Psoas muscle (tissue), 8 donors: Measurements from ENCODE around the gene GGA1. TPM values are rescaled to one million over a fixed set of nuclear protein-coding genes. Genes with fewer than 3 reads are reported as not detected.
A peak's percentile ranks its signal among the peaks of the same experiment; 100 is the strongest.

Experiments used
- ATAC-seq, 4 donors: fragments of 200-7000 bp; cut with Tn5 transposase; one replicate each; pipeline ENCODE4 v1.9.1; 2020; ENCODE audit warnings: moderate library complexity in 3 of 4, mild to moderate bottlenecking in 2 of 4
- DNase-seq, 2 donors: peaks; one replicate each; pipeline ENCODE4 v3.0.0-alpha.2; 2020
- H3K27ac ChIP-seq: fragments of 200-600 bp; one replicate; pipeline ENCODE4 v1.8.0; 2022
- H3K27me3 ChIP-seq, 3 donors: fragments of 200-600 bp in 1 of 3; one replicate each; pipeline versions ENCODE4 v1.6.1 to v1.8.0; 2013 to 2022; ENCODE audit warnings: low read length in 2 of 3, mild to moderate bottlenecking in 2 of 3, moderate library complexity in 1 of 3; ENCODE audit not compliant: insufficient read depth in 3 of 3
- H3K36me3 ChIP-seq, 2 donors: fragments of 200-600 bp in 1 of 2; one replicate each; pipeline versions ENCODE4 v1.6.1 to v1.8.0; 2013 to 2022; ENCODE audit warnings: low read depth in 1 of 2, mild to moderate bottlenecking in 1 of 2, moderate library complexity in 1 of 2; ENCODE audit not compliant: insufficient read depth in 1 of 2
- H3K4me1 ChIP-seq: fragments of 200-600 bp; one replicate; pipeline ENCODE4 v1.8.0; 2022
- H3K4me3 ChIP-seq: fragments of 200-600 bp; one replicate; pipeline ENCODE4 v1.8.0; 2022; ENCODE audit warnings: mild to moderate bottlenecking
- H3K9me3 ChIP-seq: fragments of 200-600 bp; one replicate; pipeline ENCODE4 v1.8.0; 2022
- CTCF ChIP-seq: fragments of 200-600 bp; IDR thresholded peaks from one replicate; pipeline ENCODE4 v1.8.0; 2022; ENCODE audit warnings: antibody characterized with exemption
- WGBS, 3 donors: extraction: QIAGEN DNeasy Blood & Tissue Kit; methylation state at CpG; one replicate each; pipeline versions ENCODE4 v1.1.6 to v1.1.7; 2013; 5-methylcytosine and 5-hydroxymethylcytosine counted together
- intact Hi-C, 2 donors: fragments of 100-400 bp; cut with DNase I; formaldehyde crosslinking; loops; one replicate each; pipeline versions ENCODE4 v1.11.0 to v1.14.2; 2022
- polyA plus RNA-seq, 3 donors: library from polyadenylated mRNA; stranded (reverse); fragments of 200-250 nt; gene quantifications; one replicate each; pipeline ENCODE4 v1.2.3, GENCODE V29; 2013
- total RNA-seq, 4 donors: library from RNA; stranded (reverse); fragmentation: NEBNext Ultra II Directional in 2 of 4; extraction: Animal tissue kit (Norgen Biotek cat#: 25700) in 2 of 4; gene quantifications; one replicate each; pipeline versions ENCODE4 v1.2.1 to v1.2.4, GENCODE V29; 2021 to 2023
- donor health status: healthy with polysubstance abuse.
- donor health status: DM: no; HTN: no; CAD: no; lungs with moderate emphysema.
- donor health status: Bipolar disorder and iron deficiency.
- donor health status: healthy.
- donor health status: DM: yes; HTN: yes; CAD: no.
- donor health status: DM: no; HTN: no; CAD: no.
- donor health status: DM: no; HTN: no; CAD: no.
- donor health status: DM: yes; HTN: yes; CAD: no.

Gene GGA1
- total and polyA plus RNA-seq, 7 donors, result 30.2 to 39.4 (median 33.9) TPM

- WGBS, 3 donors, result 41 to 58% (median 43%) methylated on average over 14 of the region's 14 CpGs
- peak; percentile 81 to 83 for DNase-seq
- H3K4me1 ChIP-seq, result peaks cover 37% of the 10 kb centered on the region
Measured at GRCh38 chr22:37563153-37564081, 45.2 kb upstream of the GGA1 start.

GRCh38 chr22:37564111-37564711 lies 44.4 kb upstream of the GGA1 start:
- WGBS, 3 donors, result 65 to 71% (median 69%) methylated on average over 7 of the region's 7 CpGs
- intact Hi-C loops, result loop anchor here in 1 of 2 donors (10.0 kb wide), 1 partner anchor 249 kb away; no protein-coding TSS in a partner anchor

More at GRCh38 chr22:37563153-37564081, 45.2 kb upstream of the GGA1 start:
- Histone ChIP-seq H3K36me3 (peaks cover 0 to 13% of the 10 kb centered on the region in 2 donors), H3K27ac (peak overlapping the region; percentile 85), H3K27me3 (peaks cover 0 to 44% (median 9%) of the 10 kb centered on the region in 3 donors), H3K9me3 (no peaks in the 10 kb centered on the region), H3K4me3 (peak overlapping the region; percentile 72)
- intact Hi-C loops, result loop anchor here in 1 of 2 donors (10.0 kb wide), 1 partner anchor 249 kb away; no protein-coding TSS in a partner anchor
- peak in 3 of 4 donors; percentile 25 to 32 (median 30) for ATAC-seq
- no peak for TF ChIP-seq CTCF

DNA sequence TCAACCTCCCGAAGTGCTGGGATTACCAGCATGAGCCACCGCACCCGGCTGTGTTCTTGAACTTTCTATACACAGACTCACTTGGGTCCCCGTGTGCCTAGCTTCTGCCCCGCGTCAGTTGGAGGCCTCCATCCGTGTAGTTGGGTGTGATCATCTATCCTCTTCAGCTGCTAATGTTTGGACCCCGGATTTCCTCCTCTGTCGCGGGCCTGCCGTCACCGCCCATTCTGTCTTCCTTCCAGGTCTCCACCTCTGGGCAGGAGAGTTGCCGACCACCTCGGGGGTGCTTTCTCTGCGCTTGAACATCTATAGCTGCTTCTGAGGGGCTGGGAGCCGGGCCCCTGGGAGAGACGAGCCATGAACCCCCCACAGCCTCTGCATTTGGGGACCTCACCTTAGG lies 42.8 kb upstream of the GGA1 start:
- H3K36me3 ChIP-seq, result peaks cover 0 to 13% of the 10 kb centered on the region in 2 donors
- H3K9me3 ChIP-seq, result no peaks in the 10 kb centered on the region
- H3K4me3 ChIP-seq, result no peak overlapping the region
- no peak for TF ChIP-seq CTCF
- H3K4me1 ChIP-seq, result peaks cover 32% of the 10 kb centered on the region
- no peak for ATAC-seq
- peaks cover 0 to 33% (median 7%) of the 10 kb centered on the region in 3 donors for H3K27me3 ChIP-seq
- peak in 1 of 2 donors; percentile 33 for DNase-seq
- H3K27ac ChIP-seq, result no peak overlapping the region
- 54 to 66% (median 56%) methylated on average over 17 of the region's 17 CpGs for WGBS, 3 donors
- intact Hi-C loops, result loop anchor here in 1 of 2 donors (10.0 kb wide), 1 partner anchor 251 kb away; no protein-coding TSS in a partner anchor

More at GRCh38 chr22:37564111-37564711, 44.4 kb upstream of the GGA1 start:
- DNase-seq (no peak), ATAC-seq (no peak)
- Histone ChIP-seq H3K27ac (peak overlapping the region; percentile 85), H3K4me1 (peaks cover 37% of the 10 kb centered on the region), H3K4me3 (peak overlapping the region; percentile 72), H3K36me3 (peaks cover 0 to 13% of the 10 kb centered on the region in 2 donors), H3K9me3 (no peaks in the 10 kb centered on the region), H3K27me3 (peaks cover 0 to 37% (median 7%) of the 10 kb centered on the region in 3 donors)
- no peak for TF ChIP-seq CTCF

- H3K27me3 ChIP-seq, result peaks cover 0 to 28% (median 2%) of the 10 kb centered on the region in 3 donors
- ATAC-seq (no peak), DNase-seq (peak in 1 of 2 donors; percentile 41)
- intact Hi-C loops, result loop anchor here in 1 of 2 donors (10.0 kb wide), 1 partner anchor 252 kb away; no protein-coding TSS in a partner anchor
- no peak for TF ChIP-seq CTCF
- no peak overlapping the region for H3K27ac ChIP-seq
- H3K9me3 ChIP-seq, result no peaks in the 10 kb centered on the region
- 38 to 68% (median 55%) methylated on average over 22 to 28 of the region's 28 CpGs for WGBS, 3 donors
- H3K36me3 ChIP-seq, result peaks cover 0 to 13% of the 10 kb centered on the region in 2 donors
- H3K4me1 ChIP-seq, result peaks cover 32% of the 10 kb centered on the region
- no peak overlapping the region for H3K4me3 ChIP-seq
Measured at GRCh38 chr22:37566329-37566837, 42.3 kb upstream of the GGA1 start.
